Measurements from ENCODE around the gene SLC35E1. TPM values are rescaled to one million over a fixed set of nuclear protein-coding genes. Genes with fewer than 3 reads are reported as not detected.
A peak's percentile ranks its signal among the peaks of the same experiment; 100 is the strongest.

The SLC35E1 gene
- total RNA-seq, 2 experiments from 2014 or later = 72.3 to 76.3 TPM

DNA sequence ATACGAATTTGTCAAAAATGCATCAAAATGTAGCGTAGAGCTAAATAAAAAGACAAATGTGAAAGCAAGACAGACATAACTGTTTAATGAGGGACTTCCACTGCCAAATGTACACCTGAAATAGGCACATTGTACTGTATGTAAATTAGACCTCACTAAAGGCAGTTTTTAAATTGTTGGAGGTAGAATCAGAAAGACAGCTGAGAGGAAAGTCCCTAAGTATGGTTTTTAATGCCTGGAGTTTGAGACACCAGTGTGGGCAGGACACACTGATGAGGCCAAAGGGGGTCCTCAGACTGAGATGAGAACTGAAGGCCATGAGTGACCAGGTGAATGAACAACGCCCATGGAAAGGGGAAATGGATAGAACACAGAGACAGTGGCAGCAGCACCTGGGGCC, 32.9 kb upstream of the SLC35E1 start:
- no peaks in the 10 kb centered on the region for H3K27me3 Mint-ChIP-seq
- peaks cover 53% of the 10 kb centered on the region for H3K4me1 Mint-ChIP-seq (ENCODE audit: low read depth)
- H3K27ac Mint-ChIP-seq = peak overlapping the region; percentile 52
- peaks cover 23% of the 10 kb centered on the region for H3K4me1 ChIP-seq (ENCODE audit: insufficient read depth, low read length)
- H3K27ac ChIP-seq (ENCODE audit: low read depth in 1 of 2, low read length in 2 of 2) = no peak overlapping the region
- no peaks in the 10 kb centered on the region for H3K9me3 ChIP-seq (ENCODE audit: control insufficient read depth in 1 of 2, insufficient read depth in 1 of 2, low read length in 2 of 2)
- POLR2A ChIA-PET = no interaction called here
- no peak overlapping the region for H3K4me3 ChIP-seq (ENCODE audit: low read length)
- H3K36me3 Mint-ChIP-seq (ENCODE audit: low read depth) = peaks cover 5% of the 10 kb centered on the region
- DNase-seq (no peak), ATAC-seq (ENCODE audit: poor library complexity) (no peak)
- CTCF ChIA-PET = no interaction called here
- TF ChIP-seq, protein P1, sequence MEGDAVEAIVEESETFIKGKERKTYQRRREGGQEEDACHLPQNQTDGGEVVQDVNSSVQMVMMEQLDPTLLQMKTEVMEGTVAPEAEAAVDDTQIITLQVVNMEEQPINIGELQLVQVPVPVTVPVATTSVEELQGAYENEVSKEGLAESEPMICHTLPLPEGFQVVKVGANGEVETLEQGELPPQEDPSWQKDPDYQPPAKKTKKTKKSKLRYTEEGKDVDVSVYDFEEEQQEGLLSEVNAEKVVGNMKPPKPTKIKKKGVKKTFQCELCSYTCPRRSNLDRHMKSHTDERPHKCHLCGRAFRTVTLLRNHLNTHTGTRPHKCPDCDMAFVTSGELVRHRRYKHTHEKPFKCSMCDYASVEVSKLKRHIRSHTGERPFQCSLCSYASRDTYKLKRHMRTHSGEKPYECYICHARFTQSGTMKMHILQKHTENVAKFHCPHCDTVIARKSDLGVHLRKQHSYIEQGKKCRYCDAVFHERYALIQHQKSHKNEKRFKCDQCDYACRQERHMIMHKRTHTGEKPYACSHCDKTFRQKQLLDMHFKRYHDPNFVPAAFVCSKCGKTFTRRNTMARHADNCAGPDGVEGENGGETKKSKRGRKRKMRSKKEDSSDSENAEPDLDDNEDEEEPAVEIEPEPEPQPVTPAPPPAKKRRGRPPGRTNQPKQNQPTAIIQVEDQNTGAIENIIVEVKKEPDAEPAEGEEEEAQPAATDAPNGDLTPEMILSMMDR (IDR thresholded peaks at IDR 0.05) = no peak
- no peaks in the 10 kb centered on the region for H3K27me3 ChIP-seq (ENCODE audit: control insufficient read depth in 1 of 2, insufficient read depth in 2 of 2, low read length in 2 of 2)
- intact Hi-C loops (cut with DNase I, micrococcal nuclease) = no loop called here
- peaks cover 13% of the 10 kb centered on the region for H3K36me3 ChIP-seq (ENCODE audit: insufficient read depth, low read length)
- H3K4me3 Mint-ChIP-seq = no peak overlapping the region
- no peaks in the 10 kb centered on the region for H3K9me3 Mint-ChIP-seq

DNA sequence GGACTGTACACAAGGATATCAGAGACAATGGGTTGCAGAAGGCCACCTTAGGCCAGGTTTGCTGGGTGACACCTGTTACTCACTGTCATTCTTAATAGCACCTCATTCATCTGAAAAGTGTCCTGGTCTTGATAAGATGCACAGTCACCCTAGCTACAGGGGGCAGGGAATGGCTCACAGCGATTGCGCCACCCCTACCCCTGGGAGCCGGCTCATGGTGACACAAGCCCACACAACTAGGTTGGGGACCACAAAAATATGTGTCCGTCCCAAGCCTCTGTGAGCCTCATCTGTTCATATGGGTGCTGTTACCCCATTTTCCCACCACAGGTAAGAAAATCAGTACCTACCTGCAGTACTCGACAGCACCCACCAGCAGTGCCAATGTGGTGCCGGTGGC, 32.4 kb upstream of the SLC35E1 start:
- no peaks in the 10 kb centered on the region for H3K9me3 Mint-ChIP-seq
- no peak for DNase-seq
- H3K27ac Mint-ChIP-seq = no peak overlapping the region
- no peak overlapping the region for H3K27ac ChIP-seq (ENCODE audit: low read depth in 1 of 2, low read length in 2 of 2)
- no peak overlapping the region for H3K4me3 ChIP-seq (ENCODE audit: low read length)
- H3K27me3 ChIP-seq (ENCODE audit: control insufficient read depth in 1 of 2, insufficient read depth in 2 of 2, low read length in 2 of 2) = no peaks in the 10 kb centered on the region
- peaks cover 5% of the 10 kb centered on the region for H3K36me3 Mint-ChIP-seq (ENCODE audit: low read depth)
- H3K4me1 Mint-ChIP-seq (ENCODE audit: low read depth) = peaks cover 51% of the 10 kb centered on the region
- intact Hi-C loops (cut with DNase I, micrococcal nuclease) = no loop called here
- no peaks in the 10 kb centered on the region for H3K27me3 Mint-ChIP-seq
- TF ChIP-seq, protein P1 (IDR thresholded peaks at IDR 0.05) = no peak
- H3K36me3 ChIP-seq (ENCODE audit: insufficient read depth, low read length) = peaks cover 13% of the 10 kb centered on the region
- H3K9me3 ChIP-seq (ENCODE audit: control insufficient read depth in 1 of 2, insufficient read depth in 1 of 2, low read length in 2 of 2) = no peaks in the 10 kb centered on the region
- ChIA-PET CTCF (no interaction called here), POLR2A (no interaction called here)
- H3K4me1 ChIP-seq (ENCODE audit: insufficient read depth, low read length) = peaks cover 24% of the 10 kb centered on the region
- ATAC-seq (ENCODE audit: poor library complexity) = no peak
- H3K4me3 Mint-ChIP-seq = no peak overlapping the region

DNA sequence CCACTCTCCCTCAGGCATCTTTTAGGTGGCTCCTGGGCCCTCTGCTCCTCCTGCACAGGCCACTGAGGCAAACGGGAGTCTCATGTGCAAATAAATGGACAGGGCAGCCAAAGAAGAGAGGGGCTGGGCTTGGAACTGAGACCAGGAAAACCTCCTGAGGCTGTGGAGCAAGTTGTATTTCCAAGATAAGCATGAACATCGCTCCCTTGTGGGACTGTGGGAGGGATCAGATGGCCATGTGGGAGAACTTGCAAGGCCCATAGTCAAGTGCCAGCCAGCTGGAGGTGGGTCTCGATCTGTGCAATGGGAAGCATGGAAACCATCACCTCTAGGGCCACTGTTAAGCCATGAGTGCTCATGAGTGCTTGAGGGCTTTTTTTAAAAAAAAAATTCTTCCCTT, 30.9 kb upstream of the SLC35E1 start:
- H3K27ac Mint-ChIP-seq = no peak overlapping the region
- no peaks in the 10 kb centered on the region for H3K9me3 ChIP-seq (ENCODE audit: control insufficient read depth in 1 of 2, insufficient read depth in 1 of 2, low read length in 2 of 2)
- TF ChIP-seq, protein P1 (IDR thresholded peaks at IDR 0.05) = no peak
- H3K27ac ChIP-seq (ENCODE audit: low read depth in 1 of 2, low read length in 2 of 2) = no peak overlapping the region
- H3K9me3 Mint-ChIP-seq = no peaks in the 10 kb centered on the region
- POLR2A ChIA-PET = no interaction called here
- H3K27me3 Mint-ChIP-seq = no peaks in the 10 kb centered on the region
- CTCF ChIA-PET = no interaction called here
- no peak overlapping the region for H3K4me3 Mint-ChIP-seq
- H3K4me1 ChIP-seq (ENCODE audit: insufficient read depth, low read length) = peaks cover 28% of the 10 kb centered on the region
- intact Hi-C loops (cut with DNase I, micrococcal nuclease) = no loop called here
- DNase-seq (no peak), ATAC-seq (ENCODE audit: poor library complexity) (no peak)
- H3K36me3 ChIP-seq (ENCODE audit: insufficient read depth, low read length) = peaks cover 13% of the 10 kb centered on the region
- peaks cover 5% of the 10 kb centered on the region for H3K36me3 Mint-ChIP-seq (ENCODE audit: low read depth)
- no peaks in the 10 kb centered on the region for H3K27me3 ChIP-seq (ENCODE audit: control insufficient read depth in 1 of 2, insufficient read depth in 2 of 2, low read length in 2 of 2)
- no peak overlapping the region for H3K4me3 ChIP-seq (ENCODE audit: low read length)
- H3K4me1 Mint-ChIP-seq (ENCODE audit: low read depth) = peaks cover 53% of the 10 kb centered on the region

All from CD4-positive, alpha-beta T cell (primary cell).